Myocyte (in vitro differentiated cells): Measurements from ENCODE around the gene RSPRY1. TPM values are rescaled to one million over a fixed set of nuclear protein-coding genes. Genes with fewer than 3 reads are reported as not detected.
"Not testable (repeated sequence)": the region's sequence is repeated elsewhere in the genome, so short reads cannot be mapped to it uniquely, and the experiment has no call there.

Experiments used
- DNase-seq: peaks from one replicate; pipeline ENCODE4 v3.0.0-alpha.2; 2012; ENCODE audit warnings: low read depth
- total RNA-seq: library from RNA; depleted of rRNA; stranded (reverse); fragments of >200 nt; gene quantifications from 2 replicates; pipeline ENCODE4 v1.2.3, GENCODE V29; 2014

The RSPRY1 gene
- total RNA-seq, 1 donor from 2014 or later = 42.1 TPM

GRCh38 chr16:57252148-57252721, 66.1 kb downstream of the RSPRY1 start:
- DNase-seq = no peak

GRCh38 chr16:57253466-57253865, 67.3 kb downstream of the RSPRY1 start:
- DNase-seq = no peak

GRCh38 chr16:57255686-57256415, 69.7 kb downstream of the RSPRY1 start:
- DNase-seq = no peak

GRCh38 chr16:57256601-57257395, 70.7 kb downstream of the RSPRY1 start:
- no peak for DNase-seq

GRCh38 chr16:57257455-57258070, 71.4 kb downstream of the RSPRY1 start:
- DNase-seq = no peak

- no peak for DNase-seq
Measured at GRCh38 chr16:57258226-57258909, 72.2 kb downstream of the RSPRY1 start.

- DNase-seq = no peak
Measured at GRCh38 chr16:57258910-57259475, 72.9 kb downstream of the RSPRY1 start.

GRCh38 chr16:57260294-57260929, 74.3 kb downstream of the RSPRY1 start:
- peak; percentile 47 for DNase-seq

GRCh38 chr16:57261806-57262205, 75.7 kb downstream of the RSPRY1 start:
- DNase-seq = no peak

GRCh38 chr16:57262841-57263540, 76.9 kb downstream of the RSPRY1 start:
- no peak for DNase-seq

GRCh38 chr16:57263541-57264351, 77.6 kb downstream of the RSPRY1 start:
- DNase-seq = no peak

- no peak for DNase-seq
Measured at GRCh38 chr16:57264381-57264780, 78.3 kb downstream of the RSPRY1 start.

GRCh38 chr16:57264950-57265371, 78.8 kb downstream of the RSPRY1 start:
- DNase-seq = no peak

- DNase-seq = peak; percentile 27
Measured at GRCh38 chr16:57265850-57266530, 79.9 kb downstream of the RSPRY1 start.

GRCh38 chr16:57266531-57267260, 80.6 kb downstream of the RSPRY1 start:
- DNase-seq = no peak

GRCh38 chr16:57267343-57267742, 81.2 kb downstream of the RSPRY1 start:
- DNase-seq = not testable (repeated sequence)
